NCI-H2171 treated with DMSO at 0.1 percent for 48 hours (cell line): ENCODE data around the gene MTURN.
"Not testable (repeated sequence)": the region's sequence is repeated elsewhere in the genome, so short reads cannot be mapped to it uniquely, and the experiment has no call there.

Experiments
- DNase-seq: peaks from one replicate; lab custom pipeline; 2025; lab: John Stamatoyannopoulos, UW

The MTURN gene

GRCh38 chr7:30180718-30181117 lies 45.9 kb downstream of the MTURN start:
- DNase-seq = no peak

GRCh38 chr7:30181211-30181610 lies 46.4 kb downstream of the MTURN start:
- DNase-seq = no peak

GRCh38 chr7:30181736-30182522 lies 47.1 kb downstream of the MTURN start:
- no peak for DNase-seq

GRCh38 chr7:30182814-30183213 lies 48.0 kb downstream of the MTURN start:
- DNase-seq = no peak

GRCh38 chr7:30183749-30184369 lies 49.1 kb downstream of the MTURN start:
- no peak for DNase-seq

GRCh38 chr7:30184791-30185487 lies 50.2 kb downstream of the MTURN start:
- no peak for DNase-seq

- DNase-seq = no peak
Measured at GRCh38 chr7:30185496-30185895, 50.7 kb downstream of the MTURN start.

GRCh38 chr7:30186725-30187124 lies 51.9 kb downstream of the MTURN start:
- no peak for DNase-seq

GRCh38 chr7:30187513-30187912 lies 52.7 kb downstream of the MTURN start:
- DNase-seq = no peak

- not testable (repeated sequence) for DNase-seq
Measured at GRCh38 chr7:30188381-30188780, 53.6 kb downstream of the MTURN start.

- no peak for DNase-seq
Measured at GRCh38 chr7:30188811-30189210, 54.0 kb downstream of the MTURN start.

GRCh38 chr7:30191809-30192208 lies 57.0 kb downstream of the MTURN start:
- DNase-seq = no peak

GRCh38 chr7:30193336-30193943 lies 58.7 kb downstream of the MTURN start:
- no peak for DNase-seq

GRCh38 chr7:30196408-30196807 lies 61.6 kb downstream of the MTURN start:
- DNase-seq = no peak

GRCh38 chr7:30197438-30197837 lies 62.7 kb downstream of the MTURN start:
- no peak for DNase-seq

GRCh38 chr7:30199271-30199670 lies 64.5 kb downstream of the MTURN start:
- no peak for DNase-seq

- no peak for DNase-seq
Measured at GRCh38 chr7:30200591-30200990, 65.8 kb downstream of the MTURN start.

GRCh38 chr7:30201161-30201666 lies 66.4 kb downstream of the MTURN start:
- no peak for DNase-seq

- DNase-seq = no peak
Measured at GRCh38 chr7:30201921-30202320, 67.1 kb downstream of the MTURN start.

GRCh38 chr7:30202671-30203070 lies 67.9 kb downstream of the MTURN start:
- DNase-seq = no peak

- DNase-seq = peak; percentile 80
Measured at GRCh38 chr7:30206491-30206890, 71.7 kb downstream of the MTURN start.

- DNase-seq = peak; percentile 50
Measured at GRCh38 chr7:30206942-30207341, 72.2 kb downstream of the MTURN start.
